ENCODE results near the gene GPSM1. TPM values are rescaled to one million over a fixed set of nuclear protein-coding genes. Genes with fewer than 3 reads are reported as not detected.

GPSM1 gene
- total RNA-seq, 1 donor from 2014 or later = 140 TPM

- H3K4me3 Mint-ChIP-seq (ENCODE audit: unreplicated experiment) = no peak overlapping the region
- peaks cover 10% of the 10 kb centered on the region for H3K9me3 Mint-ChIP-seq (ENCODE audit: unreplicated experiment)
- no peak for TF ChIP-seq CTCF (IDR thresholded peaks at IDR 0.05; ENCODE audit: partially characterized antibody, unreplicated experiment)
- H3K36me3 Mint-ChIP-seq (ENCODE audit: unreplicated experiment) = no peaks in the 10 kb centered on the region
- H3K27me3 Mint-ChIP-seq (ENCODE audit: unreplicated experiment) = peaks cover 8% of the 10 kb centered on the region
- DNase-seq = no peak
- H3K4me1 Mint-ChIP-seq (ENCODE audit: low read depth, unreplicated experiment) = peaks cover 3% of the 10 kb centered on the region
- no peak overlapping the region for H3K27ac Mint-ChIP-seq (ENCODE audit: unreplicated experiment)
Measured at GRCh38 chr9:136359774-136360718, 32.7 kb downstream of the GPSM1 start.

GRCh38 chr9:136361047-136361753 is 33.9 kb downstream of the GPSM1 start:
- no peak for TF ChIP-seq CTCF (IDR thresholded peaks at IDR 0.05; ENCODE audit: partially characterized antibody, unreplicated experiment)
- H3K4me3 Mint-ChIP-seq (ENCODE audit: unreplicated experiment) = no peak overlapping the region
- peaks cover 4% of the 10 kb centered on the region for H3K4me1 Mint-ChIP-seq (ENCODE audit: low read depth, unreplicated experiment)
- peaks cover 11% of the 10 kb centered on the region for H3K27me3 Mint-ChIP-seq (ENCODE audit: unreplicated experiment)
- DNase-seq = no peak
- peaks cover 10% of the 10 kb centered on the region for H3K9me3 Mint-ChIP-seq (ENCODE audit: unreplicated experiment)
- no peaks in the 10 kb centered on the region for H3K36me3 Mint-ChIP-seq (ENCODE audit: unreplicated experiment)
- H3K27ac Mint-ChIP-seq (ENCODE audit: unreplicated experiment) = no peak overlapping the region

GRCh38 chr9:136361754-136362449 is 34.6 kb downstream of the GPSM1 start:
- peaks cover 4% of the 10 kb centered on the region for H3K4me1 Mint-ChIP-seq (ENCODE audit: low read depth, unreplicated experiment)

GRCh38 chr9:136362450-136362784 is 35.1 kb downstream of the GPSM1 start:
- peaks cover 10% of the 10 kb centered on the region for H3K9me3 Mint-ChIP-seq (ENCODE audit: unreplicated experiment)
- peak overlapping the region; percentile 61 for H3K4me3 Mint-ChIP-seq (ENCODE audit: unreplicated experiment)
- DNase-seq = no peak
- no peak for TF ChIP-seq CTCF (IDR thresholded peaks at IDR 0.05; ENCODE audit: partially characterized antibody, unreplicated experiment)
- H3K27me3 Mint-ChIP-seq (ENCODE audit: unreplicated experiment) = peaks cover 11% of the 10 kb centered on the region
- H3K4me1 Mint-ChIP-seq (ENCODE audit: low read depth, unreplicated experiment) = peaks cover 4% of the 10 kb centered on the region
- H3K36me3 Mint-ChIP-seq (ENCODE audit: unreplicated experiment) = no peaks in the 10 kb centered on the region
- H3K27ac Mint-ChIP-seq (ENCODE audit: unreplicated experiment) = peak overlapping the region; percentile 43

More at GRCh38 chr9:136361754-136362449, 34.6 kb downstream of the GPSM1 start:
- Mint-ChIP-seq H3K4me3 (ENCODE audit: unreplicated experiment) (no peak overlapping the region), H3K9me3 (ENCODE audit: unreplicated experiment) (peaks cover 10% of the 10 kb centered on the region), H3K27ac (ENCODE audit: unreplicated experiment) (no peak overlapping the region), H3K36me3 (ENCODE audit: unreplicated experiment) (no peaks in the 10 kb centered on the region), H3K27me3 (ENCODE audit: unreplicated experiment) (peaks cover 11% of the 10 kb centered on the region)
- no peak for DNase-seq
- TF ChIP-seq CTCF (IDR thresholded peaks at IDR 0.05; ENCODE audit: partially characterized antibody, unreplicated experiment) = no peak
